Activated B cell treated with CpG ODN at 0.5 μM for 24 hours (primary cell): ENCODE results near the gene TGFB2. TPM values are rescaled to one million over a fixed set of nuclear protein-coding genes. Genes with fewer than 3 reads are reported as not detected.
A peak's percentile ranks its signal among the peaks of the same experiment; 100 is the strongest.

ENCODE experiments used
- ATAC-seq: fragments of 200-7000 bp; cut with Tn5 transposase; one replicate; pipeline ENCODE4 v1.10.0; 2021; ENCODE audit warnings: low read depth, mild to moderate bottlenecking, moderate library complexity
- CTCF ChIA-PET: fragments of 350-600 bp; sonication (Branson Sonifier 250); formaldehyde crosslinking; loops from one replicate; lab custom pipeline; 2021; ENCODE audit warnings: antibody characterized with exemption; lab: Charles Lee
- POLR2A ChIA-PET: fragments of 350-600 bp; sonication (Branson Sonifier 250); formaldehyde crosslinking; loops from one replicate; lab custom pipeline; 2021; ENCODE audit warnings: antibody characterized with exemption; lab: Charles Lee
- DNase-seq: peaks from one replicate; pipeline ENCODE4 v3.0.0; 2022
- H3K27ac Mint-ChIP-seq: one replicate; pipeline ENCODE4 v1.8.0; 2020; ENCODE audit warnings: mixed read lengths
- H3K27me3 Mint-ChIP-seq: one replicate; pipeline ENCODE4 v1.8.0; 2021; ENCODE audit warnings: mixed read lengths
- H3K36me3 Mint-ChIP-seq: one replicate; pipeline ENCODE4 v1.8.0; 2021; ENCODE audit warnings: low read depth, mixed read lengths
- H3K4me1 Mint-ChIP-seq: one replicate; pipeline ENCODE4 v1.8.0; 2021; ENCODE audit warnings: mixed read lengths
- H3K4me3 Mint-ChIP-seq: one replicate; pipeline ENCODE4 v1.8.0; 2020; ENCODE audit warnings: mild to moderate bottlenecking, mixed read lengths
- H3K9me3 Mint-ChIP-seq: one replicate; pipeline ENCODE4 v1.8.0; 2020; ENCODE audit warnings: mixed read lengths
- CTCF ChIP-seq: fragments of 200-600 bp; IDR thresholded peaks from one replicate; pipeline ENCODE4 v1.8.0; 2022; ENCODE audit warnings: antibody characterized with exemption, mild to moderate bottlenecking
- intact Hi-C: fragments of 100-400 bp; cut with micrococcal nuclease; formaldehyde crosslinking; loops from one replicate; pipeline ENCODE4 v1.15.1; 2024
- total RNA-seq: library from RNA; stranded (reverse); gene quantifications from 2 replicates; pipeline ENCODE4 v1.2.3, GENCODE V29; 2022

The TGFB2 gene
- total RNA-seq, 1 donor from 2014 or later = 1.6 TPM

DNA sequence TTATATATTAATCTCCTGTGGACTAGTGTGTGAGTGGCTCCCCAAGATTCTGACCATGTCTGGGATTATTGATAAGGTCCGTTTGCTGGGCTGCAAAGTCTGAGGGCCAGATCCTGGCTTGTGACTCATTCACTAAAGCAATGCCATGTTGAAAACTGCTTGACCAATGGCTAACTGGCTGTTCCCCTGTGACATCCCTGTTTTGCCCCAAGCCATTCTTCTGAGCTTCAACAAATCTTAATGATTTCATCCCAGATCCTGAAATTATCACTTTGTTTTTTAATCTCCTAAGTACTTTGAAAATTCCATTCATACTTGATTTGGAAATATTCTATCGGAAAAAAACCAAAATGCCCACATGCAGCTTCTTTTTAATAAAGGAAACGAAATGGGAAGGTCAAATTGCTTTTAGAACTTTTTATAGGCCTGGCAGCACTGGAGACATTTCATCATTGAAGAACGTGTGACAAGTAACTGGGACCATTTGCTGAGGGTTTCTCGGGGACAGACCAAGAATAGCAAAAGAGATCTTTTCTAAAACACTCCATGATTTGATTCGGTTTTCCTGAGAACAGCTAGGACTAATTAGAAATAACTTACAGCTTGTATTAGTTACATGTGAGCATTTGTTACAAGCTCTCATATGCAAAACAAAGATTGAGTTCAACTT lies 121.3 kb downstream of the TGFB2 start:
- DNase-seq (no peak), ATAC-seq (no peak)
- no peak overlapping the region for H3K4me3 Mint-ChIP-seq
- H3K9me3 Mint-ChIP-seq = no peaks in the 10 kb centered on the region
- ChIA-PET POLR2A (no interaction called here), CTCF (no interaction called here)
- H3K4me1 Mint-ChIP-seq = peaks cover 2% of the 10 kb centered on the region
- no peaks in the 10 kb centered on the region for H3K27me3 Mint-ChIP-seq
- no peaks in the 10 kb centered on the region for H3K36me3 Mint-ChIP-seq
- intact Hi-C loops = no loop called here
- no peak for TF ChIP-seq CTCF
- H3K27ac Mint-ChIP-seq = no peak overlapping the region

DNA sequence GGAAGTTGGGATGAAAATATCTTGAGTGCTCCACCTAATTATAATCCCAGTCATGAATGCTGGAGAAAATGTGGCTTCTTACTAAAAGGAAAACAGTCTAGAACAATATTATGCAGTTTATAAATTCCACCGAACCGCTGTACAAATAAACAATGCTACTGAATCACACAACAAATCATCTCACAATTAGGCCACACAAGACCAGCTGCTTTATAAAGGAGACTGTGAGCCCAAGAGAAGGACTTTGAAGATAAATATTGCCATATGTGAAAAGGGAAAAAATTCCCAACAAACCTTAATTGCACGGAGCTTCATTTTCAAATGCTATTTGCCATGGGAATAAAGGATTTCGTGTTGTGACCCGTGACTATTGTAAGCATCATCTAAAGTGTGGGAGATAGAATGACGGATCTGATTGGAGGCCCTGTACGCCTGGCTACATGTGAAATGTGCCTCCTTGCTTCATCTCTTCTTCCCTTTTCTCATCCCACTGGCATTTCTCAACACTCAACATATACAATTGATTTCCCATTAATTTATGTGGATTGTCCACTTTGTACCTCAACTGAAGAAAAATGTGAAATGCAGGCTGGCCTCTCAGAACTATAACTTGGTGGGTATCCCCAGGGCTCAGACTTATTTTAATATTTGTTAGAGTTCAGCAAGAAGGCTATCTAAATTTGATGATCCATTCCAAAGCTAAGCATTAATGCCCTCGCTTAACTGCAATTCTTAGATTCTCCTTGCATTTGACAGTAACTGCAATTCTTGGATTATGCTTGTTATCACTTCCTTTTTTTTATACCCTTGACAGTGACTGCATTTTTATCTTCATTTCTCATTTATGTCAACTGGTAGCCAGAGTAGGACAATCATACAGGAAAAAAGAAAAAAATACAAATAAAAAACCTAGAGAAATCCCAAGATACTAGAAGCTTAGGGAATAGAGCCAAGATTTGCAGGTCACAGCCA lies 122.3 kb downstream of the TGFB2 start:
- Mint-ChIP-seq H3K9me3 (no peaks in the 10 kb centered on the region), H3K27me3 (no peaks in the 10 kb centered on the region), H3K27ac (no peak overlapping the region), H3K36me3 (no peaks in the 10 kb centered on the region), H3K4me3 (no peak overlapping the region), H3K4me1 (peaks cover 2% of the 10 kb centered on the region)
- intact Hi-C loops = no loop called here
- ChIA-PET POLR2A (no interaction called here), CTCF (no interaction called here)
- DNase-seq (no peak), ATAC-seq (no peak)
- TF ChIP-seq CTCF = no peak

GRCh38 chr1:218468711-218469110 lies 123.6 kb downstream of the TGFB2 start:
- intact Hi-C loops = no loop called here
- CTCF ChIA-PET = no interaction called here
- ATAC-seq (no peak), DNase-seq (no peak)
- TF ChIP-seq CTCF = no peak
- POLR2A ChIA-PET = no interaction called here
- no peaks in the 10 kb centered on the region for H3K27me3 Mint-ChIP-seq
- H3K27ac Mint-ChIP-seq = no peak overlapping the region
- H3K4me3 Mint-ChIP-seq = no peak overlapping the region
- peaks cover 12% of the 10 kb centered on the region for H3K4me1 Mint-ChIP-seq
- H3K36me3 Mint-ChIP-seq = no peaks in the 10 kb centered on the region
- H3K9me3 Mint-ChIP-seq = no peaks in the 10 kb centered on the region

DNA sequence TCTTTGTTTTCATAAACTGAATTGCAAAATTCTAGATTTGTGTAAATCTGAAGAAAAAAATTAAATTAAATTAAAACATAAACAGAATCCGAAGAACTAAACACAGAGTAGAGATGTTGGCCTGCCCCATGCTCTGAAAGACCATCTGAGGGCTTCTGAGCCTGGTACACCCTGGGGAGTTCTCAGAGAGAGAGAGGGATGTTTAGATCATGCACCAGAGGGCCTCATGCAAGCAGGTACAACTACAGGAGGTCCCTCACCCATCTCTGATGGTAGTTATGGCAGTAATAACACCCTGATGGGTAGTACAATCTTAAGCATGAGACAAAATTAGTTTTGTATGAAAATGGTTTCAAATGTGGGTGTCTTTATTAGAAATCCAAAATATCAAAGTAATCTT lies 127.7 kb downstream of the TGFB2 start:
- ATAC-seq (peak; percentile 69), DNase-seq (no peak)
- H3K27me3 Mint-ChIP-seq = no peaks in the 10 kb centered on the region
- intact Hi-C loops = loop anchor here (1.0 to 2.0 kb wide), 3 partner anchors 16 to 122 kb away; no protein-coding TSS in a partner anchor
- no peaks in the 10 kb centered on the region for H3K9me3 Mint-ChIP-seq
- no peak for TF ChIP-seq CTCF
- ChIA-PET POLR2A (no interaction called here), CTCF (no interaction called here)
- H3K36me3 Mint-ChIP-seq = no peaks in the 10 kb centered on the region
- peak overlapping the region; percentile 9 for H3K4me3 Mint-ChIP-seq
- H3K4me1 Mint-ChIP-seq = peaks cover 42% of the 10 kb centered on the region
- peak overlapping the region; percentile 83 for H3K27ac Mint-ChIP-seq

DNA sequence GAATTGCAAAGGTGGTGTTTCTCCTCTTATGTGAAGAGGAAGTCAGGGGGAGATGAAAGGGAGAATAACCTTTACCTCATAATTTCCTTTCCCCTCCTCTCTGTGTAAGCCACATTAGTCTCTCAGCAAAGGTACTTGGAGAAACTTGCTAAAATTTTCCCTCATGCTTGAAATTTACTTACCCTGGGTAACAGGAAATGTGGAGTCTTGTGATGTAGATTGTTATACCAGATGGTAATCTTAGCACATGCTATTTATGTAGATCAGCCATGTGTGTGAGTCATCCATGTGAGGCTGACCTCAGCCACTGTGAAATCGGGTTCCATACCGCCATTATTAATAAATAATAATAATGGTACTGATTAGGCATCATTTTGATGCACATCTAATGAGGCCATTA lies 128.4 kb downstream of the TGFB2 start:
- no peaks in the 10 kb centered on the region for H3K9me3 Mint-ChIP-seq
- intact Hi-C loops = loop anchor here (1.0 to 2.0 kb wide), 3 partner anchors 17 to 123 kb away; no protein-coding TSS in a partner anchor
- peak overlapping the region; percentile 83 for H3K27ac Mint-ChIP-seq
- H3K4me3 Mint-ChIP-seq = peak overlapping the region; percentile 9
- H3K27me3 Mint-ChIP-seq = no peaks in the 10 kb centered on the region
- no peaks in the 10 kb centered on the region for H3K36me3 Mint-ChIP-seq
- ATAC-seq = peak; percentile 74
- POLR2A ChIA-PET = interaction anchor here (0.8 kb wide), 1 partner anchor 1064 kb away, joined by 3 read pairs; no protein-coding TSS in a partner anchor
- peaks cover 46% of the 10 kb centered on the region for H3K4me1 Mint-ChIP-seq
- CTCF ChIA-PET = no interaction called here
- no peak for TF ChIP-seq CTCF
- no peak for DNase-seq
